GM19023 (cell line): ENCODE data around the gene KIF16B.
"Not testable (repeated sequence)": the region's sequence is repeated elsewhere in the genome, so short reads cannot be mapped to it uniquely, and the experiment has no call there.

ENCODE experiments used
- ATAC-seq: cut with Tn5 transposase; IDR thresholded peaks from one replicate; pipeline ENCODE4 v1.9.1; 2021; ENCODE audit warnings: mild to moderate bottlenecking, moderate library complexity; ENCODE audit not compliant: unreplicated experiment

KIF16B gene

DNA sequence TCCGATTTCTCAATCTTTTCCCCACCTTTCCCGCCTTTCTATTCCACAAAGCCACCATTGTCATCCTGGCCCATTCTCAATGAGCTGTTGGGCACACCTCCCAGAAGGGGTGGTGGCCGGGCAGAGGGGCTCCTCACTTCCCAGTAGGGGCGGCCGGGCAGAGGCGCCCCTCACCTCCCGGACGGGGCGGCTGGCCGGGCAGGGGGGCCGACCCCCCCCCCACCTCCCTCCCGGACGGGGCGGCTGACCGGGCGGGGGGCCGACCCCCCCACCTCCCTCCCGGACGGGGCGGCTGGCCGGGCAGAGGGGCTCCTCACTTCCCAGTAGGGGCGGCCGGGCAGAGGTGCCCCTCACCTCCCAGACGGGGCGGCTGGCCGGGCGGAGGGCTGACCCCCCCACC is 346.3 kb downstream of the KIF16B start:
- not testable (repeated sequence) for ATAC-seq

DNA sequence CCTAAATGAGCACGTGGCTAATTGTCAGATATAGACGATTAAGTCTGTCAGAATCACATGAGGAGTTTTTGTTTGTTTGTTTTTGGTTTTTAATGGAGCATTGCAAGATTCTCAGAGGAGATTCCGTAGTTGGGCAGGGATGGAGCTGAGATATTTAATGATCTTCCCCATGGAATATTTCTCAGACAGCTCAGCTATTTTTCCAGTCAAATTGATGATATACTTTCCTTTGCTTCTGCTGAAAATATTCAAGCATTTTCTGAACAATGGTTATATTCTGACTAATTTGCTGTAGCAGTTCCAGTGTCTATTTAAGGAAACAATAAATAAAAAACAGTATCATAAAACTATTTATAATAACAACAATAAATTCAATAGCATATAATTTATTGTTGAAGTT is 348.4 kb downstream of the KIF16B start:
- ATAC-seq: no peak

DNA sequence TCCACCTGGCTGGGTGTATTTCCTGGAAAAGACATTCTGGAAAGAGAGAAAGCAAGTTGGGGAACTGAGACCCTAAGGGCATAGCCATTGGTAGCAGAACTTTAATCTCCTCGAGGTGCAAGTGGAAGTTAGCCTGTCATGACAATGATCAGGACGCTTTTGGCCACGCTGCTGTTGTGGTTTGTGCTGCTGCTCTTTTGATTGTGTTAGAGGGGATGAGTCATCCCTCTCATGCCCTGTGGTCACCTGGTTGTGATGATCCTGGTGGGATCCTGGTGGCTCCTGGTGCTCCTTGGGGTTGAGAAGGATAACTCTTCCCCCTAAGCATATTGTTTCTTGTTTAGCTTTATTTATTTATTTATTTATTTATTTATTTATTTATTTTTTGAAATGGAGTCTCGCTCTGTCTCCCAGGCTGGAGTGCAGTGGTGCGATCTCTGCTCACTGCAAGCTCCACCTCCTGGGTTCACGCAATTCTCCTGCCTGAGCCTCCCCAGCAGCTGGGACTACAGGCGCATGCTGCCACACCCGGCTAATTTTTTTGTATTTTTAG is 350.3 kb downstream of the KIF16B start:
- ATAC-seq: no peak
